HepG2 (cell line): ENCODE results near the gene MCRS1. TPM values are rescaled to one million over a fixed set of nuclear protein-coding genes. Genes with fewer than 3 reads are reported as not detected.

Source experiments
- ATAC-seq: fragments of 200-7000 bp; cut with Tn5 transposase; 3 replicates; pipeline ENCODE4 v1.9.1; 2020; ENCODE audit warnings: mild to moderate bottlenecking, moderate library complexity
- BruUV-seq: library from RNA; stranded (reverse); fragments of 400-500 nt; replicated peaks from 2 replicates; lab custom pipeline; 2021; lab: Mats Ljungman, UMichigan
- CTCF ChIA-PET: fragments of 300-600 bp; formaldehyde crosslinking; extraction: SDS; loops from one replicate; lab custom pipeline; 2021; ENCODE audit warnings: low total read pairs, inconsistent platforms, low intra/inter-chr PET ratio; lab: Yijun Ruan, JAX
- POLR2A ChIA-PET: fragments of 350-600 bp; sonication (Branson Sonifier 250); formaldehyde crosslinking; loops from one replicate; lab custom pipeline; 2020; ENCODE audit warnings: antibody characterized with exemption, inconsistent platforms; lab: Yijun Ruan, JAX
- DNase-seq: peaks from one replicate; pipeline ENCODE4 v3.0.0-alpha.2; 2015; ENCODE audit warnings: low spot score
- FAIRE-seq: peaks from 3 replicates; lab custom pipeline; 2011; peaks lifted over from hg19 to GRCh38; lab: Jason Lieb, UNC
- H2AFZ ChIP-seq: one replicate; pipeline ENCODE4 v1.6.1; 2011; ENCODE audit warnings: low read length, inconsistent platforms
- H3K27ac ChIP-seq: fragments of 300-600 bp; 3 replicates; pipeline ENCODE4 v1.8.0; 2011; ENCODE audit warnings: mixed run types, mild to moderate bottlenecking, mixed read lengths, low read length, inconsistent platforms; ENCODE audit not compliant: insufficient read depth; ENCODE audit errors: extremely low read length
- H3K27me3 ChIP-seq, 2 experiments: fragments of 200-600 bp in 1 of 2; 2 replicates in 1 of 2; 3 replicates in 1 of 2; pipeline versions ENCODE4 v1.6.0 to v1.8.0; 2011; ENCODE audit warnings: low read length in 2 of 2, mild to moderate bottlenecking in 2 of 2, moderate library complexity in 2 of 2, inconsistent platforms in 1 of 2; ENCODE audit not compliant: insufficient read depth in 2 of 2, control insufficient read depth in 1 of 2
- H3K36me3 ChIP-seq, 2 experiments: fragments of 200-600 bp in 1 of 2; replicated peaks in 1 of 2; 2 replicates in 1 of 2; 3 replicates in 1 of 2; pipeline versions ENCODE4 v1.5.1 to v1.8.0; 2011; ENCODE audit warnings: low read length in 2 of 2, inconsistent platforms in 1 of 2; ENCODE audit not compliant: insufficient read depth in 2 of 2, control insufficient read depth in 1 of 2
- H3K4me1 ChIP-seq: 2 replicates; pipeline ENCODE4 v1.5.1; 2012; ENCODE audit warnings: low read length, inconsistent platforms; ENCODE audit not compliant: insufficient read depth
- H3K4me2 ChIP-seq: 2 replicates; pipeline ENCODE4 v1.6.0; 2011; ENCODE audit warnings: low read depth, low read length, inconsistent platforms
- H3K4me3 ChIP-seq, 3 experiments: fragments of 200-600 bp in 1 of 3; sonication (generic), shearing (Covaris generic) in 1 of 3; replicated peaks in 1 of 3; 2 replicates each; pipeline ENCODE4 v1.5.1; 2011 to 2016; ENCODE audit warnings: low read length in 3 of 3, inconsistent platforms in 2 of 3, low read depth in 2 of 3, mild to moderate bottlenecking in 2 of 3, control low read depth in 1 of 3, mixed read lengths in 1 of 3; ENCODE audit not compliant: insufficient read depth in 1 of 3
- H3K79me2 ChIP-seq: one replicate; pipeline ENCODE4 v1.6.1; 2011; ENCODE audit warnings: low read length, inconsistent platforms; ENCODE audit not compliant: insufficient read depth
- H3K9ac ChIP-seq: 2 replicates; pipeline ENCODE4 v1.6.0; 2011; ENCODE audit warnings: mild to moderate bottlenecking, low read depth, low read length, inconsistent platforms; ENCODE audit not compliant: insufficient read depth
- H3K9me3 ChIP-seq: 2 replicates; pipeline ENCODE4 v1.5.1; 2012; ENCODE audit warnings: mild to moderate bottlenecking, low read length
- H4K20me1 ChIP-seq: 2 replicates; pipeline ENCODE4 v1.6.0; 2011; ENCODE audit warnings: inconsistent platforms, mild to moderate bottlenecking, low read length, moderate library complexity; ENCODE audit not compliant: insufficient read depth
- GPBP1L1 ChIP-seq: sonication (generic); formaldehyde crosslinking; IDR thresholded peaks from 2 replicates; pipeline ENCODE4 v1.5.0; 2020; ENCODE audit warnings: mild to moderate bottlenecking, missing genetic modification reagents
- IKZF4 ChIP-seq: sonication (generic); formaldehyde crosslinking; IDR thresholded peaks from 2 replicates; pipeline ENCODE4 v1.5.1; 2020; ENCODE audit warnings: borderline replicate concordance, mild to moderate bottlenecking, low read depth, missing genetic modification reagents; ENCODE audit errors: not compliant biosample characterization
- KMT2A ChIP-seq: sonication (generic); formaldehyde crosslinking; IDR thresholded peaks from 2 replicates; pipeline ENCODE4 v1.4.0; 2020; ENCODE audit warnings: missing genetic modification reagents
- MZF1 ChIP-seq: sonication (generic); formaldehyde crosslinking; IDR thresholded peaks from 2 replicates; pipeline ENCODE4 v1.8.1; 2023; ENCODE audit warnings: mild to moderate bottlenecking, missing genetic modification reagents, borderline replicate concordance
- RFXANK ChIP-seq: IDR thresholded peaks from 2 replicates; pipeline ENCODE4 v1.6.1; 2016
- RXRA ChIP-seq: sonication (generic); formaldehyde crosslinking; IDR thresholded peaks from 2 replicates; pipeline ENCODE4 v1.5.1; 2020; ENCODE audit warnings: missing genetic modification reagents
- SKI ChIP-seq: fragments of 450-650 bp; IDR thresholded peaks from one replicate; pipeline ENCODE4 v1.6.1; 2018; ENCODE audit warnings: mild to moderate bottlenecking; ENCODE audit not compliant: partially characterized antibody
- SMAD9 ChIP-seq: sonication (generic); formaldehyde crosslinking; IDR thresholded peaks from 2 replicates; pipeline ENCODE4 v1.5.1; 2020; ENCODE audit warnings: mild to moderate bottlenecking, missing genetic modification reagents
- ZBTB21 ChIP-seq: sonication (generic); formaldehyde crosslinking; IDR thresholded peaks from 2 replicates; pipeline ENCODE4 v1.4.0; 2020; ENCODE audit warnings: missing genetic modification reagents
- ZFYVE20 ChIP-seq: sonication (generic); formaldehyde crosslinking; IDR thresholded peaks from 2 replicates; pipeline ENCODE4 v1.8.0; 2023; ENCODE audit warnings: low read depth, mild to moderate bottlenecking, moderate library complexity, missing genetic modification reagents, borderline replicate concordance
- ZNF160 ChIP-seq: sonication (generic); formaldehyde crosslinking; IDR thresholded peaks from 2 replicates; pipeline ENCODE4 v1.8.0; 2022; ENCODE audit warnings: mild to moderate bottlenecking, inconsistent platforms, missing genetic modification reagents
- ZNF891 ChIP-seq: sonication (generic); formaldehyde crosslinking; IDR thresholded peaks from 2 replicates; pipeline ENCODE4 v1.5.0; 2020; ENCODE audit warnings: mild to moderate bottlenecking, missing genetic modification reagents
- WGBS: methylation state at CpG from one replicate; pipeline ENCODE4 v1.1.6; 2017; ENCODE audit warnings: low lambda C conversion rate; 5-methylcytosine and 5-hydroxymethylcytosine counted together
- in situ Hi-C: cut with HindIII; loops from 2 replicates; pipeline ENCODE4 v1.10.0; 2017; ENCODE audit warnings: low pct_unique_long_range_greater_than_20kb; ENCODE audit not compliant: extremely low pct_ligation_motif_present
- intact Hi-C: fragments of 100-400 bp; cut with micrococcal nuclease; formaldehyde crosslinking; loops from one replicate; pipeline ENCODE4 v1.10.0; 2022; ENCODE audit not compliant: unreplicated experiment
- polyA plus RNA-seq, 8 experiments: library from polyadenylated mRNA; depleted of rRNA in 3 of 8; stranded (reverse) in 7 of 8; unstranded in 1 of 8; fragments of >200 nt; fragmentation: Illumina TruSeq in 4 of 8; extraction: Trizol in 4 of 8; gene quantifications; 2 replicates each; pipeline versions ENCODE4 v1.2.1 to v1.2.3, GENCODE V29; 2011 to 2016; ENCODE audit warnings: low read depth in 4 of 8, missing spikeins in 1 of 8, mixed read lengths in 1 of 8; ENCODE audit not compliant: insufficient read depth in 1 of 8
- total RNA-seq, 5 experiments: library from RNA; depleted of rRNA; stranded (reverse); fragments of >200 nt; fragmentation: Illumina TruSeq; extraction: Trizol; gene quantifications; 2 replicates each; pipeline ENCODE4 v1.2.3, GENCODE V29; 2016; ENCODE audit warnings: low read depth in 1 of 5
- TF ChIP-seq, protein P1 (sequence below): IDR thresholded peaks from 2 replicates; pipeline ENCODE4 v1.6.1; 2012; ENCODE audit warnings: low read depth, low read length, improper control_type of control experiment
- TF ChIP-seq, protein P2 (sequence below): sonication (generic); formaldehyde crosslinking; IDR thresholded peaks from 2 replicates; pipeline ENCODE4 v1.4.0; 2020; ENCODE audit warnings: missing genetic modification reagents

MCRS1 gene
- total and polyA plus RNA-seq, 2 of the 13 experiments (the other 11 are each of a cell fraction or from before 2014, with no cell fraction given): 51.0 to 66.3 TPM

DNA sequence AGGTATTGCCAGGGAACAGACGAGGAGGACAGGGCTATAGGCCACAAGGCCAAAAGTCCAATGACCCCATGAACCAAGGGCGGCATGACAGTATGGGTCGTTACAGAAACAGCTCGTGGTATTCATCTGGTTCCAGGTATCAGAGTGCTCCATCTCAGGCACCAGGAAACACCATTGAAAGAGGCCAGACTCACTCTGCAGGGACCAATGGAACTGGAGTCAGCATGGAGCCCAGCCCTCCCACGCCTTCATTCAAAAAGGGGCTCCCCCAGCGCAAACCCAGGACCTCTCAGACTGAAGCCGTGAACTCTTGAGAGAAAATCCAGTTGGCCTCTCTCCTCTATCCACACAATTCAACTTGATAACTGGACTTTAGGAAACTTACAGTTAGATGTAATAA, 42.0 kb downstream of the MCRS1 start (continued):
- no peak for TF ChIP-seq GPBP1L1 (CRISPR knock-in tag)
- no peak for TF ChIP-seq SKI
- no peak for TF ChIP-seq KMT2A
- no peak for TF ChIP-seq RXRA (CRISPR knock-in tag)
- TF ChIP-seq, protein P1, sequence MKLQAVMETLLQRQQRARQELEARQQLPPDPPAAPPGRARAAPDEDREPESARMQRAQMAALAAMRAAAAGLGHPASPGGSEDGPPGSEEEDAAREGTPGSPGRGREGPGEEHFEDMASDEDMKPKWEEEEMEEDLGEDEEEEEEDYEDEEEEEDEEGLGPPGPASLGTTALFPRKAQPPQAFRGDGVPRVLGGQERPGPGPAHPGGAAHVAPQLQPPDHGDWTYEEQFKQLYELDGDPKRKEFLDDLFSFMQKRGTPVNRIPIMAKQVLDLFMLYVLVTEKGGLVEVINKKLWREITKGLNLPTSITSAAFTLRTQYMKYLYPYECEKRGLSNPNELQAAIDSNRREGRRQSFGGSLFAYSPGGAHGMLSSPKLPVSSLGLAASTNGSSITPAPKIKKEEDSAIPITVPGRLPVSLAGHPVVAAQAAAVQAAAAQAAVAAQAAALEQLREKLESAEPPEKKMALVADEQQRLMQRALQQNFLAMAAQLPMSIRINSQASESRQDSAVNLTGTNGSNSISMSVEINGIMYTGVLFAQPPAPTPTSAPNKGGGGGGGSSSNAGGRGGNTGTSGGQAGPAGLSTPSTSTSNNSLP: no peak
- no peak for TF ChIP-seq ZBTB21 (CRISPR knock-in tag)
- TF ChIP-seq IKZF4 (CRISPR knock-in tag): no peak

DNA sequence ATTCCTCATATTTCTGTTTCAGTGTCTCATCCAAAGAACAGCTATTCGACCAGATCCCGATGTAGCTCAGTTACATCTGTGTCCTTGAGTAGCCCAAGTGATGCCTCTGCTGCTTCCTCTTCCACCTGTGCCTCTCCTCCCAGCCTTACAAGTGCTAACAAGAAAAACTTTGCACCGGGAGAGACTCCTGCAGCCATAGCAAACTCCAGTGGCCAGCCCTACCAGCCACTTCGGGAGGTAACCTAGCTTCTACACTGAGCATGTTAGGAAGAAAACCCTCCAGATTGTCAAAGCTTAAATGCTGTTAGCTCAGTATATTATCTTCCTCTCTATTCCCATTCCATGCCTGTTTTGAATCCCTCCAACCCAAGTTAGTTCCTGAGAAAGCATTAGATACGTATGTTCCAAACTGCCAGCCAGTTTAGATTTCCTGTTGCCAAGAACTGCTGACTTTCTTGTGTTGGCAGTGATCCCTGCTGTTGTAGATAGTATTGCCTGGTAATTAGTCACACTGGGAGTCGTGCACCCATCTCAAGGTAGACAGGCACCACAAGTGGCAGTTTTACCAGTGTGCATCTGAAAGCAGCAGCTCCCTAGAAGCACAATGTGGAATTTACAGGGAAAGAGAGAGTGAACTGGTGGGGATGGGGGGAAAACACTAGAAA, 43.1 kb downstream of the MCRS1 start:
- WGBS: 91% methylated on average over 6 of the region's 6 CpGs
- ATAC-seq: no peak
- in situ Hi-C loops: no loop called here
- TF ChIP-seq, protein P2, sequence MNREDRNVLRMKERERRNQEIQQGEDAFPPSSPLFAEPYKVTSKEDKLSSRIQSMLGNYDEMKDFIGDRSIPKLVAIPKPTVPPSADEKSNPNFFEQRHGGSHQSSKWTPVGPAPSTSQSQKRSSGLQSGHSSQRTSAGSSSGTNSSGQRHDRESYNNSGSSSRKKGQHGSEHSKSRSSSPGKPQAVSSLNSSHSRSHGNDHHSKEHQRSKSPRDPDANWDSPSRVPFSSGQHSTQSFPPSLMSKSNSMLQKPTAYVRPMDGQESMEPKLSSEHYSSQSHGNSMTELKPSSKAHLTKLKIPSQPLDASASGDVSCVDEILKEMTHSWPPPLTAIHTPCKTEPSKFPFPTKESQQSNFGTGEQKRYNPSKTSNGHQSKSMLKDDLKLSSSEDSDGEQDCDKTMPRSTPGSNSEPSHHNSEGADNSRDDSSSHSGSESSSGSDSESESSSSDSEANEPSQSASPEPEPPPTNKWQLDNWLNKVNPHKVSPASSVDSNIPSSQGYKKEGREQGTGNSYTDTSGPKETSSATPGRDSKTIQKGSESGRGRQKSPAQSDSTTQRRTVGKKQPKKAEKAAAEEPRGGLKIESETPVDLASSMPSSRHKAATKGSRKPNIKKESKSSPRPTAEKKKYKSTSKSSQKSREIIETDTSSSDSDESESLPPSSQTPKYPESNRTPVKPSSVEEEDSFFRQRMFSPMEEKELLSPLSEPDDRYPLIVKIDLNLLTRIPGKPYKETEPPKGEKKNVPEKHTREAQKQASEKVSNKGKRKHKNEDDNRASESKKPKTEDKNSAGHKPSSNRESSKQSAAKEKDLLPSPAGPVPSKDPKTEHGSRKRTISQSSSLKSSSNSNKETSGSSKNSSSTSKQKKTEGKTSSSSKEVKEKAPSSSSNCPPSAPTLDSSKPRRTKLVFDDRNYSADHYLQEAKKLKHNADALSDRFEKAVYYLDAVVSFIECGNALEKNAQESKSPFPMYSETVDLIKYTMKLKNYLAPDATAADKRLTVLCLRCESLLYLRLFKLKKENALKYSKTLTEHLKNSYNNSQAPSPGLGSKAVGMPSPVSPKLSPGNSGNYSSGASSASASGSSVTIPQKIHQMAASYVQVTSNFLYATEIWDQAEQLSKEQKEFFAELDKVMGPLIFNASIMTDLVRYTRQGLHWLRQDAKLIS (CRISPR knock-in tag): no peak
- TF ChIP-seq ZFYVE20 (no peak), RFXANK (no peak), MZF1 (CRISPR knock-in tag) (no peak), ZNF891 (no peak), SMAD9 (CRISPR knock-in tag) (no peak), ZNF160 (no peak)

More for the DNA sequence above, 43.1 kb downstream of the MCRS1 start:
- Histone ChIP-seq H3K4me3 (no peak overlapping the region), H3K27me3 (no peaks in the 10 kb centered on the region), H3K36me3 (peaks cover 9 to 41% of the 10 kb centered on the region in 2 experiments), H3K79me2 (no peaks in the 10 kb centered on the region), H2AFZ (no peak overlapping the region), H3K27ac (no peak overlapping the region), H3K4me2 (no peak overlapping the region), H4K20me1 (no peaks in the 10 kb centered on the region), H3K4me1 (no peaks in the 10 kb centered on the region), H3K9ac (no peak overlapping the region), H3K9me3 (no peaks in the 10 kb centered on the region)
- DNase-seq (no peak), FAIRE-seq (no peak)
- POLR2A ChIA-PET: no interaction called here
- intact Hi-C loops: no loop called here
- CTCF ChIA-PET: no interaction called here
- no TSS peak for BruUV-seq
